IMR-90 (cell line): Measurements from ENCODE around the gene UBN1.

Experiments used
- BHLHE40 ChIP-seq: fragments of 150-350 bp; IDR thresholded peaks from 2 replicates; pipeline ENCODE4 v1.6.1; 2016; ENCODE audit warnings: mild to moderate bottlenecking, low read depth, low read length
- CEBPB ChIP-seq: IDR thresholded peaks from 2 replicates; pipeline ENCODE4 v1.6.1; 2012; ENCODE audit warnings: low read depth, low read length, improper control_type of control experiment
- CTCF ChIP-seq: conservative IDR thresholded peaks from 2 replicates; pipeline ENCODE4 v1.5.1; 2012; ENCODE audit warnings: mild to moderate bottlenecking, low read depth, low read length, improper control_type of control experiment
- FOS ChIP-seq: fragments of 150-350 bp; IDR thresholded peaks from 2 replicates; pipeline ENCODE4 v1.6.1; 2016; ENCODE audit warnings: low read depth, low read length
- MAFK ChIP-seq: IDR thresholded peaks from 2 replicates; pipeline ENCODE4 v1.6.1; 2012; ENCODE audit warnings: low read depth, low read length, improper control_type of control experiment
- MAZ ChIP-seq: IDR thresholded peaks from 2 replicates; pipeline ENCODE4 v1.6.1; 2012; ENCODE audit warnings: low read depth, mild to moderate bottlenecking, low read length, improper control_type of control experiment, moderate library complexity, borderline replicate concordance
- MXI1 ChIP-seq: IDR thresholded peaks from 2 replicates; pipeline ENCODE4 v1.6.1; 2012; ENCODE audit warnings: low read depth, mild to moderate bottlenecking, low read length, moderate library complexity, borderline replicate concordance
- POLR2A ChIP-seq: IDR thresholded peaks from 2 replicates; pipeline ENCODE4 v1.6.1; 2012; ENCODE audit warnings: mild to moderate bottlenecking, low read depth, low read length
- RAD21 ChIP-seq: IDR thresholded peaks from 2 replicates; pipeline ENCODE4 v1.6.1; 2012; ENCODE audit warnings: low read length, improper control_type of control experiment
- RCOR1 ChIP-seq: IDR thresholded peaks from 2 replicates; pipeline ENCODE4 v1.6.1; 2012; ENCODE audit warnings: mild to moderate bottlenecking, low read length, improper control_type of control experiment; ENCODE audit not compliant: insufficient replicate concordance
- RFX5 ChIP-seq: IDR thresholded peaks from 2 replicates; pipeline ENCODE4 v1.8.0; 2012; ENCODE audit warnings: low read depth, mild to moderate bottlenecking, low read length, moderate library complexity
- SMC3 ChIP-seq: fragments of 150-350 bp; IDR thresholded peaks from 2 replicates; pipeline ENCODE4 v1.6.1; 2016; ENCODE audit warnings: low read depth, mild to moderate bottlenecking, antibody characterized with exemption, low read length, moderate library complexity
- USF2 ChIP-seq: fragments of 150-350 bp; IDR thresholded peaks from 2 replicates; pipeline ENCODE4 v1.6.1; 2017; ENCODE audit warnings: mild to moderate bottlenecking, antibody characterized with exemption, low read length, low read depth

GRCh38 chr16:4904108-4904941 lies 57.0 kb downstream of the UBN1 start:
- no peak for TF ChIP-seq RAD21
- TF ChIP-seq CEBPB = no peak
- no peak for TF ChIP-seq CTCF
- TF ChIP-seq FOS = no peak
- no peak for TF ChIP-seq MXI1
- no peak for TF ChIP-seq POLR2A
- no peak for TF ChIP-seq SMC3
- TF ChIP-seq RCOR1 = no peak
- no peak for TF ChIP-seq RFX5
- no peak for TF ChIP-seq MAZ
- no peak for TF ChIP-seq BHLHE40
- no peak for TF ChIP-seq MAFK
- TF ChIP-seq USF2 = no peak
